ENCODE measurements around the gene TRABD2A. TPM values are rescaled to one million over a fixed set of nuclear protein-coding genes. Genes with fewer than 3 reads are reported as not detected.
A peak's percentile ranks its signal among the peaks of the same experiment; 100 is the strongest.

The TRABD2A gene
- total and polyA plus RNA-seq, 9 of the 15 experiments (the other 6 are each of a cell fraction or from before 2014, with no cell fraction given), result 0.07 to 0.45 (median 0.25) TPM

DNA sequence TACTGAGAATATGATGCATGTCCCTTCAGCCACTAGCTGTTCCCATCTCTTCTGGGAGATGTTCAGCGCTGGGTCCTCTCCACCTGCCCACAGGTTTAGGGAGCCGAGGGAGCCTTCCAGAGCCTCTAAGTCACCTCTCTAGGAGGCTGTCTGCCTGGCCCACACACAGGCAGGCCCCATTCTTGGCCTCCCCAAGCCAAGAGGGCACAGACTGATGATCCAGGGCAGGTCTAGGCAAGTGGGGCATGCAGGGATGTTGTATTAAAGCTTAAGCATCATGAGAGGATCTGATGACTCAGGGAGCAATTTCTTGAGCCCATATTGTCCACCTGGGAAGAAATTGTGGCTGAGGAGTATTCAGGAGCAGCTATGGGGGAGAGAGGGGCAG lies 44.4 kb upstream of the TRABD2A start:
- no peak for DNase-seq (ENCODE audit: extremely low read depth in 1 of 4, low spot score in 3 of 4)

More for the DNA sequence above, 44.4 kb upstream of the TRABD2A start:
- no peak for TF ChIP-seq WHSC1 (IDR thresholded peaks at IDR 0.05; ENCODE audit: low read length)
- TF ChIP-seq MTA2 (IDR thresholded peaks at IDR 0.05; ENCODE audit: low read depth), result no peak
- no peak for TF ChIP-seq TCF7L2 (IDR thresholded peaks at IDR 0.05; ENCODE audit: low read depth, low read length)
- no peak for TF ChIP-seq TEAD4 (IDR thresholded peaks at IDR 0.05; ENCODE audit: low read length)
- no peak for TF ChIP-seq TEAD4 (CRISPR knock-in tag; IDR thresholded peaks at IDR 0.05; ENCODE audit: borderline replicate concordance)
- peak; percentile 8; the same call in 1 of the 2 replicates for TF ChIP-seq USF1 (CRISPR knock-in tag; IDR thresholded peaks at IDR 0.05)
- no peak for TF ChIP-seq YBX1 (IDR thresholded peaks at IDR 0.05)
- no peak for TF ChIP-seq TRIM25 (IDR thresholded peaks at IDR 0.05; ENCODE audit: borderline replicate concordance)
- TF ChIP-seq ZNF316 (IDR thresholded peaks at IDR 0.05), result 0 out of 2 replicates have a peak, but pooled peaks have one; percentile 3
- TF ChIP-seq ZNF311 (CRISPR knock-in tag; IDR thresholded peaks at IDR 0.05), result no peak
- TF ChIP-seq KLF6 (CRISPR knock-in tag; IDR thresholded peaks at IDR 0.05; ENCODE audit: borderline replicate concordance), result no peak
- no peak for TF ChIP-seq NCOR1 (IDR thresholded peaks at IDR 0.05)
- Histone ChIP-seq H3K27me3 (ENCODE audit: control insufficient read depth in 2 of 2, insufficient read depth in 2 of 2, low read length in 2 of 2) (no peaks in the 10 kb centered on the region), H3K36me3 (ENCODE audit: control insufficient read depth, insufficient read depth, low read length) (no peaks in the 10 kb centered on the region), H3K4me3 (no peak overlapping the region), H4K20me1 (replicated peaks; ENCODE audit: control insufficient read depth, insufficient read depth, low read length) (no peaks in the 10 kb centered on the region), H3K9ac (ENCODE audit: insufficient read depth in 1 of 2, low read depth in 2 of 2, low read length in 2 of 2) (no peak overlapping the region), H2AFZ (ENCODE audit: low read depth, low read length) (peak overlapping the region; percentile 79), H3K9me3 (replicated peaks; ENCODE audit: control insufficient read depth, insufficient read depth, low read depth, low read length) (no peaks in the 10 kb centered on the region), H3K79me2 (ENCODE audit: control insufficient read depth, insufficient read depth, low read length) (no peaks in the 10 kb centered on the region), H3K4me1 (replicated peaks in 1 of 2; ENCODE audit: control insufficient read depth in 2 of 2, insufficient read depth in 2 of 2, low read length in 2 of 2) (peaks cover 13 to 22% of the 10 kb centered on the region in 2 experiments), H3K4me2 (ENCODE audit: insufficient read depth, low read length) (peak overlapping the region; percentile 93), H3K27ac (ENCODE audit: extremely low read depth, low read depth, low read length) (no peak overlapping the region; the same call in 2 of the 3 replicates), H3K9me1 (ENCODE audit: control insufficient read depth, insufficient read depth, low read length) (peaks cover 5% of the 10 kb centered on the region)
- ChIA-PET POLR2A (interaction anchor here (0.5 to 2.8 kb wide), 4 partner anchors 17 to 92 kb away, joined by 3 to 23 read pairs (median 3); no protein-coding TSS in a partner anchor), CTCF (ENCODE audit: low intra/inter-chr PET ratio) (interaction anchor here (0.6 to 3.1 kb wide), 11 partner anchors 20 to 432 kb away, joined by 3 to 20 read pairs (median 5); partner anchors contain the start of gene TMSB10)
- no TSS peak for BruUV-seq (replicated peaks)
- in situ Hi-C loops (cut with MboI), result loop anchor here (5.0 to 10.0 kb wide), 2 partner anchors 379 to 428 kb away; no protein-coding TSS in a partner anchor
- ATAC-seq, result no peak
- FAIRE-seq, result no peak
- intact Hi-C loops (cut with micrococcal nuclease), result loop anchor here (1.0 to 10.0 kb wide), 5 partner anchors 19 to 271 kb away; no protein-coding TSS in a partner anchor
- 75% methylated on average over 2 of the region's 2 CpGs for WGBS (ENCODE audit: insufficient coverage, low coverage, missing lambda C conversion rate)
